Cardiac ventricle fibroblast (primary cell): ENCODE measurements around the gene KLHDC3. TPM values are rescaled to one million over a fixed set of nuclear protein-coding genes. Genes with fewer than 3 reads are reported as not detected.

Experiments
- total RNA-seq: library from RNA; depleted of rRNA; stranded (reverse); fragments of >200 nt; gene quantifications from 2 replicates; pipeline ENCODE4 v1.2.3, GENCODE V29; 2015

Gene KLHDC3
- 75.7 and 92.5 TPM in 2 replicates for total RNA-seq

GRCh38 chr6:43013843-43014433 is at the start of gene KLHDC3, which contains the start of gene MEA1:
Gene KLHDC3, plus strand, starts transcription at chr6:43014249. Its CDS starts 2,944 bp downstream, at chr6:43017193.
Gene MEA1, minus strand, starts transcription at chr6:43013946. Its CDS starts 133 bp downstream, at chr6:43013813.

GRCh38 chr6:42978839-42979522 is 35.1 kb upstream of the KLHDC3 start, which contains the start of gene PEX6:
Gene PEX6, minus strand, starts transcription at chr6:42979181. Its CDS starts 31 bp downstream, at chr6:42979150.

GRCh38 chr6:42984001-42984923 is 29.8 kb upstream of the KLHDC3 start, which contains the start of gene PPP2R5D:
Gene PPP2R5D, plus strand, starts transcription at chr6:42984570. Its CDS starts 108 bp downstream, at chr6:42984678.

GRCh38 chr6:43021270-43022047 is 7.4 kb downstream of the KLHDC3 start, which contains the start of gene RRP36:
Gene RRP36, plus strand, starts transcription at chr6:43021623. Its CDS starts 32 bp downstream, at chr6:43021655.

GRCh38 chr6:43053545-43054205 is 39.6 kb downstream of the KLHDC3 start, which contains the start of gene CUL7:
Gene CUL7, minus strand, starts transcription at chr6:43053851. Its CDS starts 1,063 bp downstream, at chr6:43052788.

GRCh38 chr6:43059168-43060033 is 45.4 kb downstream of the KLHDC3 start, which contains the start of the genes KLC4 and MRPL2:
Gene KLC4, plus strand, starts transcription at chr6:43059631. Its CDS starts 1,705 bp downstream, at chr6:43061336.
Gene MRPL2, minus strand, starts transcription at chr6:43059434. Its CDS starts 53 bp downstream, at chr6:43059381.

Other genes with a start within 250 kb of the KLHDC3 start
- 6.6 and 7.0 TPM in 2 replicates for gene BICRAL, start 232.2 kb upstream of the KLHDC3 start, total RNA-seq
- gene RPL7L1, start 134.6 kb upstream of the KLHDC3 start, total RNA-seq: 77.8 and 97.9 TPM in 2 replicates
- not detected in 2 replicates for gene PTCRA, start 98.2 kb upstream of the KLHDC3 start, total RNA-seq
- 25.5 and 27.7 TPM in 2 replicates for gene CNPY3, start 84.8 kb upstream of the KLHDC3 start, total RNA-seq
- not detected in 2 replicates for gene GNMT, start 53.5 kb upstream of the KLHDC3 start, total RNA-seq
- gene PEX6, start 35.1 kb upstream of the KLHDC3 start, total RNA-seq: 20.8 and 21.8 TPM in 2 replicates
- 31.8 TPM in 2 replicates for gene PPP2R5D, start 29.7 kb upstream of the KLHDC3 start, total RNA-seq
- gene MEA1, start 303 bp upstream of the KLHDC3 start, total RNA-seq: 54.0 and 61.1 TPM in 2 replicates
- 40.7 and 63.8 TPM in 2 replicates for gene RRP36, start 7.4 kb downstream of the KLHDC3 start, total RNA-seq
- 33.3 and 36.4 TPM in 2 replicates for gene CUL7, start 39.6 kb downstream of the KLHDC3 start, total RNA-seq
- 14.2 and 26.8 TPM in 2 replicates for gene MRPL2, start 45.2 kb downstream of the KLHDC3 start, total RNA-seq
- 9.9 and 11.0 TPM in 2 replicates for gene KLC4, start 45.4 kb downstream of the KLHDC3 start, total RNA-seq
- gene PTK7, start 62.1 kb downstream of the KLHDC3 start, total RNA-seq: 110 and 119 TPM in 2 replicates
- 14.1 and 16.3 TPM in 2 replicates for gene SRF, start 157.0 kb downstream of the KLHDC3 start, total RNA-seq
- gene CUL9, start 167.9 kb downstream of the KLHDC3 start, total RNA-seq: 12.7 and 17.2 TPM in 2 replicates
- gene DNPH1, start 215.2 kb downstream of the KLHDC3 start, total RNA-seq: 88.2 and 103 TPM in 2 replicates
- not detected in 2 replicates for gene TTBK1, start 229.2 kb downstream of the KLHDC3 start, total RNA-seq